ENCODE results near the gene SLC25A29.
"Not testable (repeated sequence)": the region's sequence is repeated elsewhere in the genome, so short reads cannot be mapped to it uniquely, and the experiment has no call there.

SLC25A29 gene

DNA sequence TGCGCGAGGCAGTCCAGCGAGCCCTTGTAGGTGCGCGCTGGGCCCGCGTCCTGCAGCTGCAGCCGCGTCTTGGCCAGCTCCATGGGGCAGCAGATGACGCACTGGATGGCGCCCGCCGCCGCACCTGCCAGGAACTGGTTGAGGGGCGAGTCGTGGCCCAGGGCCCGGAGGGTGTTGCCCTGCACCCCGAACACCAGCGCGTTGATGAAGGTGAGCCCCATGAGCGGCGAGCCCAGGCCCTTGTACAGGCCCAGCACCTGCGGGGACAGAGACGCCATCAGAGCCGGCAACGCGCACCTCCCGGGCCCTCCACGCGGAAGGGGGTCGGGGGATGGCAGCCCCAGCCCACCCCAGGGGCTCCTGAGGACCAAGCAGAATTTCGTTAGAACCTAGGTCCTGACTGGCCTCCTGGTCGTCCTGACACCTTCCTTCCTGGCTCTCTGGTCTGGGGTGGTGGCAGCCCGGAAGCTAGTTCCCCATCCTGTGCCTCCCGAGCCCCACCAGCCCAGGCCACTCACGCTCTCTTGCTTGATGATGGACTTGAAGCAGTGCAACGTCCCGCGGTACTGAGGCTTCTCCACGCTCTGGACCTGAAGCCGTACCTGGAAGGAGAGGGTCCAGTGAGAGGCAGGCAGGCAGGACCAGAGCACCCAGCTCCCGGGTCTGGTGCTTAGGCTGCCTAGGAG is 13.3 kb downstream of the SLC25A29 start:
- DNase-seq, result no peak

DNA sequence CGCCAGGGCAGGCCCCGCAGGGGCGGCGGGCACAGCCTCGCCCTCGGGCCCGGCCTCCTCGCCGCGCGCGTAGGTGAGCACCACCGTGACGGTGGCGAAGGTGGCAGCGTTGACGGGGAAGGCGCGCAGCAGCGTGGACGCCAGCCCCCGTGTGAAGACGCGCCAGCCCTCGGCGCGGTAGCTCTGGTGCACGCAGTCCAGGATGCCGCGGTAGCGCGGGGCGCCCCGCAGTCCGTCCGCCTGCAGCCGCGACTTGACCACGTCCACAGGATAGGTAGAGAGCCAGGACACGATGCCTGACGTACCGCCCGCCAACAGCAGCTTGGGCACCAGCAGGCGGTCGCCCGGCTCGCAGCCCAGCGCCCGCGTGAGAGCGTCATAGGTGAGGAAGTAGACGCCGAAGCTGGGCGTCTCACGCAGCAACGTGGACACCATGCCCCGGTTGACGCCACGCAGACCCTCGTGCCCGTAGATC is 13.9 kb downstream of the SLC25A29 start:
- DNase-seq, result no peak

DNA sequence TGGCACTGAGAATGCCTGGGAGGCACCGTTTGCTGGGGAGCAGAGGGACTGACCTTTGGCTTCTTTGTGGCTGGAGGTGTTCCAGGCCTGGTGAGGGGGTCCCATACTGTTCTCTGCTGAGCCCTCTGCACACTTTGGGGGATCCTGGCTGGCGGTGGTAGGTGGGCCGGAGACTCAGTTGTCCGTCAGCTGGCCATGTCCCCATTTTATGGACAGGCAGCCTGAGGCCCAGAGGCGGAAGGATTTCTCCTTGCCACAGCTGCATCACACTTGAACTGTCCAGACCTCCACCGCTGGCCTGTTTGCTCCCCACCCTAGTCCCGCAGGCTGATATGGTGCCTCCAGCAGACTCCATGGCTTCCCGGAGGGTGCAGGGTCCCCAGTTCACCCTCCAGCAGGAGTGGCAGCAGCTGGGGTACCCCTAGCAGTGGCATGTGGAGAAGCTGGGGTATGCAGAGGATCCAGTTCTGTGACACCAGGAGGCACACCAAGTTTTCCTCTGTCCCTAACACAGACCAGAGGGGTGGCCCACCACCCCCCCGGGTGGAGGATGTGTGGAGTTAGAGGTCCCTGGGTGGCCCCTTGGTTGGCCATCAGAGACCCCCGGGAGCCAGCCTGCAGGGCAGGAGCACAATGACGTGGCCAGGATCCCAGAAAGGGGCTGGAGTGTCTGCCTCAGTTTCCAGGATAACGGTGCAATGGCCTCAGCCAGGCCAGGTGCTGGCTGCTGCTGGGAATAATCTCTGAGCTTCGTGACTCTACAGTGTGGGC is 14.8 kb downstream of the SLC25A29 start:
- no peak for DNase-seq

DNA sequence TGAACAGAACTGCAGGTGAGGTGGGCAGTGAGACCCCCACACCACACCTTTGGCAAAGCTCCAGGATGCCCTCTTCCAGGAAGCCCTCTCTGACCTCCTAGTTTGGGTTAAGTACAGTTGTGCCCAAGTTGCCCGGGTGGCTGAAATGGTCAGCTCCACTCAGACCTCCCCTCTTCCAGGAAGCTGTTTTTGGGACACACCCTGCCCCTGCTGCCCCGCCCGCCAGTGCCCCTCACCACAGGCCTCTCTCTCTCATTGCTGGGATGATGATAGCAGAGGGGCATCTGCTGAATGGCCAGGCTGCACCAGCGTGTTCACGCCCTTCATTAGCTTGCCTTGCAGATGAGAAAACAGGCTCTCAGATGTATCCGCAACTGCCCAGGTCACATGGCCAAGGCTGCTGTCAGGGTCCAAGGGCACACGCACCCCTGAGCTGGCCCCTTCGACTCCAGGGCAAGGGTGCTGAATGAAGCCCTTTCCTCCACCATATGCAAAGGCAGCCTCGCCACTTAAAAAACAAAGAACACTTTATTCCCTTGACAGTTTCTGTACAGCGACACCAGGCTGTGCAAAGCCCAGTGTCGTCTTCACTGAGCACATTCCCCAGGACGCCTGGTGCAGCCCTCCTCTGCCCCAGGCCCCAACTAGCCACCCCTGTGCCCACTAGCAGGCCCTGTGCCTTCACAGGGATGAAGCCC is 15.5 kb downstream of the SLC25A29 start:
- no peak for DNase-seq

DNA sequence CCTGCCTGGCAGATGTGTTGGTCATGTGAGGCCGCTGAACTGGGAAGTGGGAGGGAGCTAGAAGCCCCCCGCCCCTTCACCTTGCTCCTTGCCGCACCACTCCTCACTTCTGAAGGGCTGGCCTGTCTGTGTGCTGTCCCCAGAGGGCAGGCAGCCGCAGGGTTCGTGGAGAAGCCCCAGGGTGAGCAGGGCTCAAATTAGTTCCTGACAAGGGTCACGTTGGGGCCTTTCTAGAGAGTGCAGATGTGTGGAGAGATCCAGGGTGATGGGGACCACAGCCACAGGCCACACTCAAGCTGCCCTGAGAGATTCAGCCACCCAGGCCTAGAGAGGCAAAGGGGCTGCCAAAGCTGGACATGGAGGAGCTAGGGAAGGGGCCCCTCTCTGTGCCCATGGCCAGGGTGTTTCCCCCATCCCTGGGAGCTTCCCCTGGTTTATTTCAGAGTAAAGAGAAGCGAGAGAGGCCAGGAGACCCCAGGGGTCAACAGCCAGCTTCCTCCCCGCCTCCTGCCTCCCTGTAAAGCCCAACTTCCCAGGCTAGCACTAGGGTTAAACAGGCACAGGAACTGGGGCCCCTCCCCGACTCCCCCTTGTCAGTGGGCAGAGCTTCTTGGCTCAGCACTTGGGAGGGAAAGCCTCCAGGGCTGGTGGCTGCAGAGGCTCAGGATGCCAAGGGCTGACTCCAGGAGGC is 16.2 kb downstream of the SLC25A29 start:
- no peak for DNase-seq

DNA sequence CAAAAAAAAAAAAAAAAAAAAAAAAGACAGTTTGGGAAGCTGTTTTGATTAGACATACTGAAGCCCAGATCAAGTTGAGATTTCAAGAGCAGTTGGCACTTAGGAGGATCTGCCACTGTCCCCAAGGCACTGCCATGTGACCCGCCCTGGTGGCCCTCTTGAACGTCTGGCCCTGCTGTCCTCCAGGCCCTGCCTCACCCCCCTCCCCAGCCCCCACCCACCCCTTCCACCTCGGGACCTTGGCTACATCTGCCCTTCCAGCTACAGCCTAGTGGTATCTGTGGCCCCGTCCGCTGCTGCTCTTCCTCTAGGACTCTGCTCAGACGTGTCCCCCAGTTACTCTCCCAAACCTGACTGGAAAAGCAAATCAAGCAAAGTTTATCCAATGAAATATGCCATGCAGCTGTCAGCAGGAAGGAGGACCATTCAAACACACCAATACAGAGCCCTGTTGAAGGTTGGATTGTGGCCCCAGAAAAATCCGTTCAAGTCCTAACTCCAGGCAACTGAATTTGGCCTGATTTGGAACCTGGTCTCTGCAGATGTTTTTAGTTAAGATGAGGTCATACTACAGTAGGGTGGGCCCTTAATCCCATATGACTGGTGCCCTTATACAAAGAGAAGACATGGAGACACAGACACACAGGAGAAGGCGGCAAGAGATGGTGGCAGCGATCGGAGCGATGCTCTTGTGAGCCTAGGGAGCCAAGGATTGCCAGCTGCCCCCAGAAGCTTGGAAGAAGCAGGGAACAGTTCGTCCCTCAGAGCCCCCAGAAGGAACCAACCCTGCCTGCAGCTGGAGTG is 17.7 kb downstream of the SLC25A29 start:
- DNase-seq, result no peak

DNA sequence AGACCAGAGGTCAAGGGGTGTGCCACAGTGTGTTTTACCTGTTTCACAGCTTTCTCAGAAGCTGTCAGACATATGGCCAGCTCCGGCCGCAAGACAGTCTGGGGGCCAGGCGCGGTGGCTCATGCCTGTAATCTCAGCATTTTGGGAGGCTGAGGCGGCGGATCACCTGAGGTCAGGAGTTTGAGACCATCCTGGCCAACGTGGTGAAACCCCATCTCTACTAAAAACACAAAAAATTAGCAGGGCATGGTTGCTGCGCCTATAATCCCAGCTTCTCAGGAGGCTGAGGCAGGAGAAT is 18.3 kb downstream of the SLC25A29 start:
- DNase-seq, result not testable (repeated sequence)

DNA sequence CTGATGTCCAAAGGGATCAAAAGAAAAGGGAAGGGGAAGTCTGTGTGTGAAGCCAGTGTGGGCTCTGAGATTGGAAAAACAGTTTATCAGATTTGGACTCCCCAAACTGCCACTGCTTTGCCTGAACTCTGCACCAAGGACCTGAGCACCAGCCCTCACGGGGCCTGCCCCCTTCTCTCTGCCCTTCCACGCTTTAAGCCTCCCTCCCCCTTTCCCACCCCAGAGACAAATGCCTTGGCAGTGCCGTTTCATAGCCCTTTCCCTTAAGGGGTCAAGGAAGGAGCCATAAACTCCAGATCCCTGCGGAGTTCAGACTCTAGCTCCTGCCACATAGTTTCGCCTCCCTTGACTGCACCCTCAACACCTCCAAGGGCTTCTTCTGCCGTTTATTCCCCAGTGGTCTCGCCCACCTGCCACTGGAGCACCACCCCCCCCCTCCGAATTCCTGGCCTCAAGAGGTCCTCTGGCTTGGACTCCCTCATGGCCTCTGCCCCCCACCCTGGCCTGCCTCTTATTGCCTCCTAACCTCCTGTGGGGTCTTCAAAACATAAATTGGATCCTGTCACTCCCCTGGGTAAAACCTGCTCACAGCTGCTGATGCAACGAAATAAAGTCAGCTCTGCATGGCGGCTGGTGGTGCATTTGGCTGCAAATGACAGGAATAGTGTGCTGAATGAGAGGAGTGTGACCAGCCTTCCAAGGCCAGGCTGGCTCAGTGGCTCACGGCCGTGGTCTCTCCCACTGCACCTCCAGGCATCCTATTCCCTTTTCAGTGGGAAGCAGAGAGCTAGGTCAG is 18.8 kb downstream of the SLC25A29 start:
- no peak for DNase-seq

DNA sequence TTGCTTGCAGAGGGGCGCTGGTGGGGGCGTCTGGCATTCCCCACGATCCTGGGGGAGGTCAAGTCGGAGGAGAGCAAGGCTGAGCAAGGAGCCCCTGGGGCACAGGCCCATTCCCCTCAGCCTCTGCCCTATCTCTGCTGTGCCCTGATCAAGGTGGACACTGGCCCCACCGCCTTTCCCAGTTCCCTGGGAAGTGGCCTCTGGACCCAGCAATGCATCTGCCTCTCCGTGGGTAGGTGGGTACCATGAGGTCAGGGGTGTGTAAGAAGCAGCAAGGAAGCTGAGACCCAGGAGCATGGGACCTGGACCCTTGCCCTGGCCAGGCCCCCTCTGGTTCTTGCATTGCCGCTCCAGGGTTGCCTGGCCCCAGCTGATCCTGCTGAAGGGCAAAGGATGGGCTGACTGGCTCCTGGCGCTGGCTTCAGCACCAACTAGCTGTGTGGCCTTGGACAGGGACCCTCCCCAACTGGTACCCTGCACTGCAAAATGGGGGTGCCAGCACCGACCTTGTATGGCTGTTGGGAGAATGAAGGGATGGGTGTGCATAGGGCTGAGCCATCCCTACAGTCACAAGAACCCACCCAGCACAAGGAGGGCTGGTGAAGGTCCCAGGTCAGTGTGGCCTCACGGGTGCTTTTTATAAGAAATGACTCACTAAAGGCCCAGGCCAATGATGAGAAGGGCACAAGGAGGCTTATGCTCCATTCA is 19.6 kb downstream of the SLC25A29 start:
- DNase-seq, result no peak

DNA sequence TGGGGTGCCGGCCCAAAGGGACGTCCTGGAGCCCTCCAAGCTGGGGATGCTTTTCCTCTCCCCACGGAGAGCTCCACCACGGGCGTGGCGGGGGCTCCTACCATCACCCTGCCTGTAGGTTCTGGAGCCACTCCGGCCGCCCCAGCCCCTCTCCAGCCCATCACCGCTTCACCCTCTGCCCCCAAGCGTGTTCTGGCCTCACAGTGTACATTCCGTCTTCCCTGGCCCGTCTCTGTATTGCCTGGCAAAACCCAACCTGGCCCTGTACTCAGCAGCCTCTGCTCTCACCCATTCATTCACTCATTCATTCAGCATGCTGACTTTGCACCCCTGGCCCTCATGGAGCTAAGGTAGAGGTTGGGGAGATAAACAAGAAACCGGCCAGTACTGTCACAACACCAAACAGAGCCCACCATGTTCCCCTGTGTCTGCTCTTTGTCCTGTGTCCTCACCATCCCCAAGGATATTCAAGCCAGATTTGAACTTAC is 20.3 kb downstream of the SLC25A29 start:
- no peak for DNase-seq

DNA sequence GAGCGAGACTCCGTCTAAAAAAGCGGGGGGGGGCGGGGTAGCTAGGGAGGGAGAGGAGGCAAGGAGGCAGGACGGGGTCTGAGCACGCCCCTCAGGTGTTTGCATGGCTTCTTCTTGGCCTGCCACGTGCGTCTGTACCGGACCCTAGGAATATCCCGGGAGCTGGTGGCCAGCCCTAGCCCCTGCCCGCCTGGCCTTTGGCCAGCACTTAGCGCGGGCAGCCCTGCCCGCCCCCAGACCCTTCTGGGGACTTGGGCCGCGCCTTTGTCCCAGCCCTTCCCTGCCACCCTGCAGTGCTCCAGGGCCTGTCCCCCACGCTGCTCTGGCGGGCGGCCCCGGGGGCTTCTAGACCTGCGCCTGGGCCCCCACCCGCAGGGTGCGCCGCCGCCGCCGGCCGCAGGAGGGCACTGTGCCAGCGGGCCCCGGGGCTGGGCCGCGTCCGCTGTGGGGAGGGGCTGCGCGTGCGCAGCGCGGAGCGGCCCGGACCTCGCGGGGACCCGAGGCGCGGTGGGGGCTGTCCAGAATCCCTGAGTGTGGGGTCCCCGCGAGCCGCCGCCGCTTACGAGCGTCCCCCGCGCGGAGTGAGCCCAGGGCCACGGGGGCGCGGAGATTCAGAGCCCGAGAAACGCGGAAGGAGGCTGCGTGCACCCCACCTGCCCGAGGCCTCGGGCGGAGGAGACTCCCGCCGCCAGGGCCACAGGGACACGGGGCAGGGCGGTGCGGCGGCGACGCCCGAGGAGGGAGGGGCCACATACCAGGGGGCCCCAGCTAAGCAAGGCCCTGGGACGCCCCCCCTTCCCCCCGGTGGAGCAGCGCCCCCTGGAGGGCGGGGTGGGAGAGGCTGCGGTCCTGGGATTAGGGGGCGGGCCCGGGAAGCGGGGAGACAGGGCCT is 21.0 kb downstream of the SLC25A29 start:
- DNase-seq, result peak; percentile 54

DNA sequence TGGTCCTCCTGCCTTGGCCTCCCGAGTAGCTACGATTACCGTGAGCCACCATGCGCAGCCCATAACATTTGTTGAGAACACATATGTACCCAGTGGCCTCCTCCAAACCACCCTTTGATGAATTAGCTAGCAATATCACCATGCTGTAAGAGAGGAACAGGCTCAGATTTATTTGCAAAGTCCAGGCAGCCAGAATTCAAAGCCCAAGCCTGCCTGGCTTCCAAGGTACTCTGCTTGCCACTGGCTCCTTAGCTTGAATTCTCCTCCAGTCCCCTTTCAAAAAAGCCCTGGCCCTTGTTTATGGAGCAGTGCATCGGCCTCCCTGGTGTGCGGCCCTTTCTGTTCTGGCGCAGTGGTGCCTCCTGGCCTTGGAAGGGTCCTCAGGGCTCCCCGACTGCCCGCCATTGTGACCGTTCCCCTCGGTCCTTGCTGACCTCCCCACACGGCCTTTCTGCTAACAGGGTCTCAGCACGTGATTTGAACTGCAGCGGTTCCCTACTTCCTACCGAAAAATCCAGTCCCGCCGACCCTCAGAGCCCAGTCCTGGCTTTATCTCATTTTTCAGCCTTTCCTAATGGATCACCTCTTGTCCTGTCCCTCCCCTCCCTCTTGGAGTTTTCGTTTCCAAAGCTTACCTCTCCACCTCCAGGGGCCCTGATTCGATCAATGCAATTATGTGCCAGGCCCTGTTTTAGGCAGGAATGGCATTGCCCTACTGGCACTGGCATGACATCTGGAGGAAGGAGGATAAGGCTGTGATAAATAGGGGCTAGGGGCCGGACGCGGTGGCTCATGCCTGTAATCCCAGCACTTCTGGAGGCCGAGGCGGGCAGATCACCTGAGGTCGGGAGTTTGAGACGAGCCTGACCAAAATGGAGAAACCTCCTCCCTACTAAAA is 22.0 kb downstream of the SLC25A29 start:
- no peak for DNase-seq

DNA sequence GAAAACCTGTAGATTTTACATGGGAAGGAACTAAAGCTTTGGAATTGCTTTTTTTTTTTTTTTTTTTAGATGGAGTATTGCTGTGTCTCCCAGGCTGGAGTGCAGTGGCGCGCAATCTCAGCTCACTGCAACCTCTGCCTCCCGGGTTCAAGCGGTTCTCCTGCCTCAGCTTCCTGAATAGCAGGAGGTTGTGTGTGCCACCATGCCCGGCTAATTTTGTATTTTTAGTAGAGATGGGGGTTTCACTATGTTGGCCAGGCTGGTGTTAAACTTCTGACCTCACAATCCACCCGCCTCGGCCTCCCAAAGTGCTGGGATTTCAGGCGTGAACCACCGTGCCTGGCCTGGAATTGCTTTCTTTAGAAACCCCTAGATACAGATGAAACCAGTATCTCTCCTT is 22.8 kb downstream of the SLC25A29 start:
- DNase-seq, result not testable (repeated sequence)

DNA sequence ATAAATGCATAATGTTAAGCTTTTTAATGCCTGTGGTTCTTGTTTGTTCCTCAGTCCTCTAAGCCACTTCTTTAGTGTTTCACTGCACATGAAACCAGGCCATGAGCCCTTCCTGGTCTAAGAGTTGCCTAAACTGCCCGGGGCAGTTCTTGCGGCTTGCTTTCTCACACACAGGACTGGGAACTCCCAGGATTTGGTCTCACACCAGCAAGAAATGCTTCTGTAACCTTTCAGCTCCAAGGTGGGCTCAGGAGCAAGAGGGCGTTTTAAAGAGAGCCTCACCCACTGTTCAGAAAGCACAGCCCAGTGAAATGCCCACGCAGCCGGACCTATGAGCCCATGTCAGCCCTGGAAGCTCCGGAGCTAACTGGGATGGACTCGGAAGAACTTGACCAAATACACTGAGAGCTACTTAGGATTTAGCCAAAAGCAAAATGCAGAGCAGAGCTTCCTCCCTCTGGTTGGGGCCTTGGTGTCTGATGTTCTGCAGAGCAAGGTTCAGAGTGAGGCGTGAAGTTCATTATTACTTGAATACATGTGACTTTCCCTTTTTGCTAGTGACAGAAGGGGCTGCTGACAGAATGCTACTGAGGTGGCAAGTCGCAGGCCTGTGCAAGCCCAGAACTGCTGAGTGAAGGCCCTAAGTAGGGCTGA is 23.4 kb downstream of the SLC25A29 start:
- no peak for DNase-seq

DNA sequence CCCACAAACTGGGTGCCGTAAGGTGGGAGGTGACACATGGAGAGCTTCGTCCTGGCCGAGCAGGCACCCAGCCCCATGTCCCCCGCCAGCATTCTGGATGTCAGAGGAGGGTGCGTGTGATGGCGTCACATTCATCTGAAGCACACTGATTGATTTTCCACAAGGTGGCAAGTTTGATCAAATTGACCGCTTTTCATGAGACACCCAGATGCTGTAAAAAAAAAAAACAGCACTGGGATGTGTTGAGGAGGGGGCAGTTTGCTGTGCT is 24.2 kb downstream of the SLC25A29 start:
- DNase-seq, result no peak

DNA sequence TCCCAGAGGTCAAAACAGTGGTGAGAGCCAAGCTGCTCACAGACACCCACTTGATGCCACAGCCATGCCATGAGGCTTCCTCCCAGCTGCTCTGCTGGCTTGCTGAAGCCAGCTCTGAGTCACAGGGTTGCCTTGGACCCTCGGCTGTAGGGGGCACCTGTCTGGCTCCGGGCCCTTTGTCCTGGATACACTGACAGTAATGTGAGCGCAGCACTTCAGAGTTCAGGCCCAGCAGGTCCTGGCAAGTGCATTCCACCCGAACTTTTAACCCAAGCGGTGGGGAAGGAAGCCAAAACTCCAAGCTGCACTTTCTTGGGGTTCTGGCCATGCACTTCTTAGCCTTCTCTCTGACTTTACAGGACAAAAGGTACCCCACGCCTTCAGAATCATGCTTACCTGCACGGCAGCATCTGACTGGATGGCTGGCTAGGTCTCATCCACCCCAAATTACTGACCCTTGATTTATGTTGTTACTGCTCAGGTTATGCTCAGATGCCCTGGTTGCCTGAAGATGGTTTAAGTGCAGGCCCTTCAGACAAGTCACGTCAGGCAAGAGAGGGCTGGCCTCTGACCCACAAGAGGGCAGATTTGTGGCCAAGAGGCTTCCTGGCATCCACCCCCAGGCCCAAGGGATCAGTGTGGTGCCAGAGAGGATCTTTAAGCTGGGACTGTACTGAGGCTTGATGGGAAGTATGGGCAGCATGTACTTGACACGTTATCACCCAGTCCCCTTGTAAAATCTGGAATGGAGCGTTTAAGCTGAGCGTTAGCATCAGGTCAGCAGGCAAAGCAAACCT is 24.8 kb downstream of the SLC25A29 start:
- DNase-seq, result peak; percentile 98

DNA sequence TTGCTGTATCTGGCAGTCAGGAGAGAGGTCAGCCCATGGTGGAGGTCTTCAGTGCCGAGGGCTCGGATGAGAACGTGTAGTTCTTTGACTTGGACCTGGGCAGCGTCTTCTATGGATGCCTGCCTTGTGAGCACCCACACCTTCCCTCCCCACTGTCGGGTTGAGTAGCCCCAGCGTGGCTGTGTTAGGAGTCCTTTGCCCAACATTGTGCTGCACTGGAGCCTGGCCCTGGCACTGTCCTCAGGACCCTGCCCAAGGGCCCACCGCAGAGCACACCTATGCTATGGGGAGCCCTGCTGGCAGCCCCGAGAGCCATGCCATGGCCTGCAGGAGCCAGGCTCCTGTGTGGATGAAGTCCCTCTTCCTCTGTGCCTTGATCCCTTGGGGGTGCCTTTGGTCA is 26.7 kb downstream of the SLC25A29 start:
- DNase-seq, result no peak

DNA sequence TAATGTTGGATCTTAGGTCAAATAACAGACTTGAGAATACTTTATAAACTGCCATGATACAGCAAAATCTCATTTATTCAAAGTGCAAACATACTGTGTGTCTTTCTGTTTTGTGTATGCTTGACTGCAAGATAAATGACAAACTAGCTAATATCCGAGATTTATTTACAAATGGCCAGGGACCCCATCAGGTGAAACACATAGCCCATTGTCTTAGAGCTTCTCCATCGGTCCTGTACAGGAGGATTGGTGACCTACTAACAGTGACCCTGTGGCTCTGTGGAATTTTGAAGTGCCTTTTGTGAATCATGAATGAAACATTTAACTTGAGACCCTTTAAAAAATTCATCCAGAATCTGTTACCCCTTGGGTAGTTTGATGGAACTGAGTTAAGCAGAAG is 27.1 kb downstream of the SLC25A29 start:
- DNase-seq, result no peak
